ENCODE data around the gene GCK. TPM values are rescaled to one million over a fixed set of nuclear protein-coding genes. Genes with fewer than 3 reads are reported as not detected.

The GCK gene
- total and polyA plus RNA-seq, 2 donors (not counting 3 experiments of a cell fraction or from before 2014, with no cell fraction given) = 0.17 to 0.51 TPM

GRCh38 chr7:44131173-44132029 lies 57.8 kb downstream of the GCK start:
- FAIRE-seq (no peak), DNase-seq (ENCODE audit: low read depth, low spot score) (no peak)
- Histone ChIP-seq H3K9me1 (replicated peaks; ENCODE audit: control insufficient read depth, extremely low read depth, insufficient read depth, low read length) (no peaks in the 10 kb centered on the region), H4K20me1 (replicated peaks; ENCODE audit: control insufficient read depth, extremely low read depth, insufficient read depth, low read length) (no peaks in the 10 kb centered on the region), H3K36me3 (ENCODE audit: control insufficient read depth in 2 of 2, extremely low read depth in 1 of 2, insufficient read depth in 2 of 2, low read length in 2 of 2) (no peaks in the 10 kb centered on the region), H3K4me2 (ENCODE audit: insufficient read depth, low read length) (no peak overlapping the region), H3K79me2 (ENCODE audit: control insufficient read depth, insufficient read depth, low read length) (no peaks in the 10 kb centered on the region), H2AFZ (ENCODE audit: low read depth, low read length) (no peak overlapping the region), H3K4me1 (ENCODE audit: control insufficient read depth, extremely low read depth, insufficient read depth, low read length) (no peaks in the 10 kb centered on the region), H3K27ac (ENCODE audit: insufficient read depth, low read depth, low read length) (no peak overlapping the region), H3K4me3 (replicated peaks in 1 of 3; ENCODE audit: insufficient read depth in 1 of 3, low read depth in 1 of 3, low read length in 3 of 3) (no peak overlapping the region), H3K27me3 (ENCODE audit: control insufficient read depth in 2 of 2, insufficient read depth in 2 of 2, low read length in 2 of 2) (peaks cover 0 to 3% of the 10 kb centered on the region in 2 experiments), H3K9me3 (replicated peaks; ENCODE audit: control insufficient read depth, insufficient read depth, low read length) (no peaks in the 10 kb centered on the region), H3K9ac (replicated peaks; ENCODE audit: extremely low read depth, insufficient read depth, low read length) (no peak overlapping the region)
- POLR2A ChIA-PET = no interaction called here
- intact Hi-C loops (cut with micrococcal nuclease) = no loop called here
- dilution Hi-C loops (cut with MboI; ENCODE audit: extremely low pct_ligation_motif_present, low sequenced_read_pairs) = no loop called here
- CTCF ChIA-PET = interaction anchor here (0.7 to 3.3 kb wide), 4 partner anchors 9 to 65 kb away, joined by 3 to 11 read pairs (median 3); partner anchors contain the start of gene POLD2
- no TSS peak for BruUV-seq (replicated peaks)
- TF ChIP-seq POLR2A (IDR thresholded peaks at IDR 0.05; ENCODE audit: low read depth, low read length) (no peak), FOS (IDR thresholded peaks at IDR 0.05; ENCODE audit: borderline replicate concordance, insufficient read depth, low read length) (no peak), POLR2AphosphoS5 (IDR thresholded peaks at IDR 0.05; ENCODE audit: insufficient read depth, low read depth, low read length) (no peak), MYC (IDR thresholded peaks at IDR 0.05; ENCODE audit: low read depth, low read length) (no peak), EZH2 (IDR thresholded peaks at IDR 0.05; ENCODE audit: borderline replicate concordance, low read depth, low read length, severe bottlenecking) (no peak), JUN (IDR thresholded peaks at IDR 0.05; ENCODE audit: borderline replicate concordance, insufficient read depth, insufficient read length, low read depth) (no peak), GATA2 (IDR thresholded peaks at IDR 0.05; ENCODE audit: insufficient read depth, insufficient read length, low read depth, low read length) (no peak)
- TF ChIP-seq, protein P1, sequence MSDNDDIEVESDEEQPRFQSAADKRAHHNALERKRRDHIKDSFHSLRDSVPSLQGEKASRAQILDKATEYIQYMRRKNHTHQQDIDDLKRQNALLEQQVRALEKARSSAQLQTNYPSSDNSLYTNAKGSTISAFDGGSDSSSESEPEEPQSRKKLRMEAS (IDR thresholded peaks at IDR 0.05; ENCODE audit: insufficient read depth, insufficient read length) = no peak
- TF ChIP-seq, protein P2, sequence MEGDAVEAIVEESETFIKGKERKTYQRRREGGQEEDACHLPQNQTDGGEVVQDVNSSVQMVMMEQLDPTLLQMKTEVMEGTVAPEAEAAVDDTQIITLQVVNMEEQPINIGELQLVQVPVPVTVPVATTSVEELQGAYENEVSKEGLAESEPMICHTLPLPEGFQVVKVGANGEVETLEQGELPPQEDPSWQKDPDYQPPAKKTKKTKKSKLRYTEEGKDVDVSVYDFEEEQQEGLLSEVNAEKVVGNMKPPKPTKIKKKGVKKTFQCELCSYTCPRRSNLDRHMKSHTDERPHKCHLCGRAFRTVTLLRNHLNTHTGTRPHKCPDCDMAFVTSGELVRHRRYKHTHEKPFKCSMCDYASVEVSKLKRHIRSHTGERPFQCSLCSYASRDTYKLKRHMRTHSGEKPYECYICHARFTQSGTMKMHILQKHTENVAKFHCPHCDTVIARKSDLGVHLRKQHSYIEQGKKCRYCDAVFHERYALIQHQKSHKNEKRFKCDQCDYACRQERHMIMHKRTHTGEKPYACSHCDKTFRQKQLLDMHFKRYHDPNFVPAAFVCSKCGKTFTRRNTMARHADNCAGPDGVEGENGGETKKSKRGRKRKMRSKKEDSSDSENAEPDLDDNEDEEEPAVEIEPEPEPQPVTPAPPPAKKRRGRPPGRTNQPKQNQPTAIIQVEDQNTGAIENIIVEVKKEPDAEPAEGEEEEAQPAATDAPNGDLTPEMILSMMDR (IDR thresholded peaks at IDR 0.05; ENCODE audit: extremely low read depth in 1 of 2, insufficient read depth in 1 of 2, low read depth in 1 of 2, low read length in 2 of 2) = no peak
